ENCODE data around the gene CPB1.

GRCh38 chr3:148828136-148828690, 602 bp downstream of the CPB1 start:
- TF ChIP-seq GATA2 (IDR thresholded peaks at IDR 0.05; ENCODE audit: low read depth, low read length) = no peak
- no peak for TF ChIP-seq GATA3 (IDR thresholded peaks at IDR 0.05; ENCODE audit: low read depth, low read length)
